ENCODE measurements around the gene ENDOU.

DNA sequence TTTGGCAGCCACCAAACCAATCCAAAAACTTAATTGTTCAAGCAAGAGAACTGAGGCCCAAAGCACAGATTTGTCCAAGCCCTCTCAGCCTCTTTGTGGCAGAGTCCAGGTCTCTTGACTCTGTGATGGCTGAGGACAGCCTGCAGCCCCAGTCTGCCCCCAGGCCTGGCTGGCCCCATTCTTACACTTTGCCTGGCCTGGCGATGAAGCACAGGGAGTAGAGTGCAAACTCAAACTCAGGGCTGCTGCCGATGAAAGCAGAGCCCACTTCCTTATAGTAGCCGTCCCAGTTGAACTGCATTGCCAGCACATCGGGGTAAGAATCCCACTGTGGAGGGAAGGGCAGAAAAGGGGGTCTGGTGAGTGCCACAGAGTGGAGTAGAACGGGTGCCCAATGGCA is 13.8 kb downstream of the ENDOU start:
- TF ChIP-seq, protein P1, sequence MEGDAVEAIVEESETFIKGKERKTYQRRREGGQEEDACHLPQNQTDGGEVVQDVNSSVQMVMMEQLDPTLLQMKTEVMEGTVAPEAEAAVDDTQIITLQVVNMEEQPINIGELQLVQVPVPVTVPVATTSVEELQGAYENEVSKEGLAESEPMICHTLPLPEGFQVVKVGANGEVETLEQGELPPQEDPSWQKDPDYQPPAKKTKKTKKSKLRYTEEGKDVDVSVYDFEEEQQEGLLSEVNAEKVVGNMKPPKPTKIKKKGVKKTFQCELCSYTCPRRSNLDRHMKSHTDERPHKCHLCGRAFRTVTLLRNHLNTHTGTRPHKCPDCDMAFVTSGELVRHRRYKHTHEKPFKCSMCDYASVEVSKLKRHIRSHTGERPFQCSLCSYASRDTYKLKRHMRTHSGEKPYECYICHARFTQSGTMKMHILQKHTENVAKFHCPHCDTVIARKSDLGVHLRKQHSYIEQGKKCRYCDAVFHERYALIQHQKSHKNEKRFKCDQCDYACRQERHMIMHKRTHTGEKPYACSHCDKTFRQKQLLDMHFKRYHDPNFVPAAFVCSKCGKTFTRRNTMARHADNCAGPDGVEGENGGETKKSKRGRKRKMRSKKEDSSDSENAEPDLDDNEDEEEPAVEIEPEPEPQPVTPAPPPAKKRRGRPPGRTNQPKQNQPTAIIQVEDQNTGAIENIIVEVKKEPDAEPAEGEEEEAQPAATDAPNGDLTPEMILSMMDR (IDR thresholded peaks at IDR 0.05 in 8 of 11, conservative IDR thresholded peaks at IDR 0.05 in 3 of 11), result no peak
- TF ChIP-seq POLR2A (IDR thresholded peaks at IDR 0.05), result no peak
